Esophagus (tissue), 2 donors: ENCODE data around the gene RNF150. TPM values are rescaled to one million over a fixed set of nuclear protein-coding genes. Genes with fewer than 3 reads are reported as not detected.
"Not testable (repeated sequence)": the region's sequence is repeated elsewhere in the genome, so short reads cannot be mapped to it uniquely, and the experiment has no call there.

Experiments
- H3K27ac ChIP-seq, 2 donors: one replicate each; pipeline ENCODE4 v1.5.1; 2013; ENCODE audit warnings: low read depth in 2 of 2, mild to moderate bottlenecking in 2 of 2, inconsistent platforms in 1 of 2, low read length in 1 of 2, moderate library complexity in 1 of 2
- H3K27me3 ChIP-seq, 2 donors: one replicate each; pipeline ENCODE4 v1.6.1; 2013; ENCODE audit warnings: low read length in 2 of 2, control low read depth in 1 of 2, mild to moderate bottlenecking in 1 of 2; ENCODE audit not compliant: insufficient read depth in 2 of 2, control insufficient read depth in 1 of 2
- H3K36me3 ChIP-seq, 2 donors: one replicate each; pipeline ENCODE4 v1.6.1; 2013; ENCODE audit warnings: low read length in 1 of 2; ENCODE audit not compliant: control insufficient read depth in 2 of 2, insufficient read depth in 2 of 2
- H3K4me1 ChIP-seq, 2 donors: one replicate each; pipeline ENCODE4 v1.6.1; 2013; ENCODE audit warnings: low read length in 1 of 2; ENCODE audit not compliant: control insufficient read depth in 2 of 2, insufficient read depth in 2 of 2
- H3K4me3 ChIP-seq, 2 donors: one replicate each; pipeline ENCODE4 v1.5.1; 2013; ENCODE audit warnings: low read length in 2 of 2, mild to moderate bottlenecking in 2 of 2, low read depth in 1 of 2, moderate library complexity in 1 of 2
- H3K9me3 ChIP-seq, 2 donors: one replicate each; pipeline ENCODE4 v1.6.1; 2013; ENCODE audit warnings: mild to moderate bottlenecking in 2 of 2, low read depth in 1 of 2, low read length in 1 of 2, moderate library complexity in 1 of 2; ENCODE audit not compliant: control insufficient read depth in 2 of 2, insufficient read depth in 1 of 2
- WGBS, 2 donors: extraction: QIAGEN DNeasy Blood & Tissue Kit; methylation state at CpG; one replicate each; pipeline ENCODE4 v1.1.7; 2013; 5-methylcytosine and 5-hydroxymethylcytosine counted together
- polyA plus RNA-seq, 2 donors: library from polyadenylated mRNA; stranded (reverse); fragments of 200-250 nt; gene quantifications; one replicate each; pipeline ENCODE4 v1.2.3, GENCODE V29; 2013
- donor health status: healthy with polysubstance abuse.
- donor health status: Bipolar disorder and iron deficiency.

RNF150 gene
- polyA plus RNA-seq, 2 donors, result 0.41 to 0.87 TPM

- Histone ChIP-seq H3K9me3 (no peaks in the 10 kb centered on the region), H3K36me3 (no peaks in the 10 kb centered on the region), H3K27me3 (no peaks in the 10 kb centered on the region), H3K4me3 (no peak overlapping the region), H3K4me1 (no peaks in the 10 kb centered on the region), H3K27ac (peak overlapping the region; percentile 43 to 54)
- WGBS, 2 donors, result 30 to 39% methylated on average over 4 of the region's 4 CpGs
These were observed 293.1 kb downstream of the RNF150 start for GRCh38 chr4:140839888-140840790.

GRCh38 chr4:140839406-140839805 is 293.9 kb downstream of the RNF150 start:
- Histone ChIP-seq H3K36me3 (no peaks in the 10 kb centered on the region), H3K4me1 (no peaks in the 10 kb centered on the region), H3K9me3 (no peaks in the 10 kb centered on the region), H3K4me3 (no peak overlapping the region), H3K27ac (peak overlapping the region in 1 of 2 donors; percentile 45), H3K27me3 (no peaks in the 10 kb centered on the region)
- 70 to 74% methylated on average over 4 of the region's 4 CpGs for WGBS, 2 donors

DNA sequence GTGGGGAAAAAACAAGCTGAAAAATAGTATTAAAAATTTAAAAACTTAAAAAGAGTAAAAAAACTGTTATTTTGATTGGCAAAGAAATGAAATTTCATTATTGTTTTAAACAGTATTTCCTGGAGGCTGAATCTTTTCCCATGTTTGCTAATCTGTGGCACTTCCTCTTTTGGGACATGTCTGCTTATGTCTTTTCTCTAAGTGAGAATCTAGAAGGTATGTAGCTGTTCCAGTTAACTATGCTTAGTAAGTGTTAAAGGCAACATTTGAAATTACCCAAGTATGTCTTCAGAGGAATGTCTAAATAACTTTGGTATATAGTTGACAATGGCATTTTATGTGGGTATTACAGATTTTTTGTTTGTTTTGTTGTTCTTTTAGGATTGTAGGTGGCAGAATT is 295.5 kb downstream of the RNF150 start:
- Histone ChIP-seq H3K9me3 (no peaks in the 10 kb centered on the region), H3K4me3 (no peak overlapping the region), H3K4me1 (no peaks in the 10 kb centered on the region), H3K27ac (no peak overlapping the region), H3K27me3 (no peaks in the 10 kb centered on the region), H3K36me3 (no peaks in the 10 kb centered on the region)

DNA sequence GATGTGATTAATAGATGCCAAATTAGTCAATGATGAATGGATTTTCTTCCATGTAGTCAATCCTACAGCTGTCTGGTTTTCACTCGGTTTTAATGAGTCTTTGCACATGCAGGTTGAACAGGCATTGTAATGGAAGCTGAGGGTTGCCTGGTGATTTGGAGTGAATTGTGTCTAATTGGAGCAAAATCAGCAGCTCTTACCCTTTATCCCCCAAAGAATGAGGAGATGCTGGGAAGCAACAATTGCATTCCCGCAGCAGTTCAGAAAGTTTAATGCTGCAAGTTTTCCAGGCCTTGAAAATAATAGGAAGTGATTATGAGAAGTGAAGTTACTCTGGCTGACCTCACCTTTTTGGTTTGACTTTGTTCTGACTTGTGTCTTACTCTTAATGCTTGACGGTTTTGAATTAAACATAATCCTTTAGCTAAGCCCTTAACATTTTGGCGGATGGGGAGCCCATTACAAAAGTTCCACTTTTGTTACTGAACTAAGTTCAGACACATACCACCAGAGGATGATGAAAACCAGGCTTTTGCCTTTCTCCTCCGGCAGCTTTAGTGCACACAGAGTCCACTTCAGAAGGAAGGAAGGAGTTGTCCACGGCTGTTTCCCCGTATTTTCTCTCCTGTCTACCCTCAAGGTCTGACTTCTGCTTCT is 298.3 kb downstream of the RNF150 start:
- no peaks in the 10 kb centered on the region for H3K36me3 ChIP-seq
- H3K4me3 ChIP-seq, result no peak overlapping the region
- H3K4me1 ChIP-seq, result no peaks in the 10 kb centered on the region
- 25 to 43% methylated on average over 7 of the region's 7 CpGs for WGBS, 2 donors
- H3K27me3 ChIP-seq, result no peaks in the 10 kb centered on the region
- H3K27ac ChIP-seq, result peak overlapping the region in 1 of 2 donors; percentile 68
- H3K9me3 ChIP-seq, result no peaks in the 10 kb centered on the region

DNA sequence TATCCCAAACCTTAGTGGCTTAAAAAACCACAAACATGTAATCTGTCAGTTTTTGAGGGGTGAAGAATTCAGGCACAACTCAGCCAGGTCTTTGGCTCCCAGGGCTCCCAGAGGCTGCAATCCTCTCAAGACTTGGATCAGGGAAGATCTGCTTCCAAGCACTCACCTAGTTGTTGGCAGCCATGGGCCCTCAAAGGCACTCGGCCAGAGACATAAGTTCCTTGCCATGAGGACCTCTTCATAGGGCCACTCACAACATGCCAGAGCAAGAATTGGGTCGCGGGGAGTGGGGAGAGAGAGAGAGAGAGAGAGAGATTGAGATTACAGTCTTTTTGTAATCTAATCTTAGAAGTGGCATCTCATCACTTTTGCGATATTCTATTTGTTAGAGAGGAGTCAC is 300.0 kb downstream of the RNF150 start:
- Histone ChIP-seq H3K9me3 (no peaks in the 10 kb centered on the region), H3K4me1 (no peaks in the 10 kb centered on the region), H3K36me3 (no peaks in the 10 kb centered on the region), H3K4me3 (no peak overlapping the region), H3K27me3 (no peaks in the 10 kb centered on the region), H3K27ac (no peak overlapping the region)
- WGBS, 2 donors, result 62 to 69% methylated on average over 4 of the region's 4 CpGs

DNA sequence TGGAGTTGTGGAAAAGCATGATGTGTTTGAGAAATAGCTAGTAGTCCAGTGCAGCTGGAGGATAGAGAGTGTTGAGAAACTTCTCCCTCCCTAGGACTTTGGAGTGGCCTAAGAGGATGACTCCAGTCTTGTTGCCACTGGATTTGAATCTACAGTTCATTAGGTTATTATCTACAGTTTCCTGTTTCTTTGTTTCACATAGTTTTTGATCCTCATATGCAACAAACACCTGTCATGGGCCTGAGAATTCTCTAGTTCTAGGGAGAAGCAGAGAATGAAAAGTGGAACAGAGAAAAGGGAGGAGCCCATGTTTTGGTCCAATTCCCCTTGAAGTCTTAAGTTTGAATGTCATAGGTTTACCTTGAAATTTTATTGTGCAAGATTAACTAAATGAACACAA is 303.4 kb downstream of the RNF150 start:
- Histone ChIP-seq H3K4me1 (no peaks in the 10 kb centered on the region), H3K9me3 (no peaks in the 10 kb centered on the region), H3K27me3 (no peaks in the 10 kb centered on the region), H3K4me3 (no peak overlapping the region), H3K27ac (no peak overlapping the region), H3K36me3 (no peaks in the 10 kb centered on the region)

- Histone ChIP-seq H3K36me3 (no peaks in the 10 kb centered on the region), H3K27ac (no peak overlapping the region), H3K27me3 (no peaks in the 10 kb centered on the region), H3K4me1 (no peaks in the 10 kb centered on the region), H3K4me3 (no peak overlapping the region), H3K9me3 (no peaks in the 10 kb centered on the region)
- WGBS, 2 donors, result 96 to 98% methylated on average over 2 of the region's 2 CpGs
These were observed 306.6 kb downstream of the RNF150 start for GRCh38 chr4:140826701-140827027.

DNA sequence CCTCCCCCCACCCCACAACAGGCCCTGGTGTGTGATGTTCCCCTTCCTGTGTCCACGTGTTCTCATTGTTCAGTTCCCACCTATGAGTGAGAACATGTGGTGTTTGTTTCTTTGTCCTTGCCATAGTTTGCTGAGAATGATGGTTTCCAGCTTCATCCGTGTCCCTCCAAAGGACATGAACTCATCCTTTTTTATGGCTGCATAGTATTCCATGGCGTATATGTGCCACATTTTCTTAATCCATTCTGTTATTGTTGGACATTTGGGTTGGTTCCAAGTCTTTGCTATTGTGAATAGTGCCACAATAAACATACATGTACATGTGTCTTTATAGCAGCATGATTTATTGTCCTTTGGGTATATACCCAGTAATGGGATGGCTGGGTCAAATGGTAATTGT is 312.7 kb downstream of the RNF150 start:
- not testable (repeated sequence) for H3K9me3 ChIP-seq, H3K4me3 ChIP-seq, H3K27me3 ChIP-seq, H3K27ac ChIP-seq, H3K36me3 ChIP-seq, H3K4me1 ChIP-seq
- 89 to 93% methylated on average over 3 of the region's 3 CpGs for WGBS, 2 donors

GRCh38 chr4:140819610-140820009 is 313.7 kb downstream of the RNF150 start:
- Histone ChIP-seq H3K4me3 (no peak overlapping the region), H3K4me1 (no peaks in the 10 kb centered on the region), H3K9me3 (no peaks in the 10 kb centered on the region), H3K27me3 (no peaks in the 10 kb centered on the region), H3K36me3 (no peaks in the 10 kb centered on the region), H3K27ac (no peak overlapping the region)
- WGBS, 2 donors, result 85 to 95% methylated on average over 1 of the region's 1 CpG

DNA sequence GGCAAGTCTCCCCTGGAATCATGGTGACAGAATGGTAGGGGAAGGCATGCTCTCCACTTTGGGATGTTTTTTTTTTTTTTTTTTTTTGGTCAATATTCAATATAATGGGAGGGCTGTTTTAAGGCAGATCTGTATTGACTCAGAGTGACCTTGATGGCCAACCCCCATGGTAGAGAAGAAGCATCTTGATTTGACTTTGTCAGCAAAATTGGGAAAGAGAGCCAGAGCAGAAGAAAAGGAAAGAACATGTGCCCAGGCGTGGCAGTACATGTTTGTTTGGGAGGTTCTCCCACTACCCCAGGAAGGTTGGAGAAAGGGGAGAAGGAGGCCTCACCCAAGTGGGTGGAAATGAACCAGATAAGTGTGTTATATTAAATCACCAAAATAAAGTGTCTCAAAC is 314.8 kb downstream of the RNF150 start:
- H3K4me3 ChIP-seq, result no peak overlapping the region
- WGBS, 2 donors, result 78 to 88% methylated on average over 1 of the region's 1 CpG
- no peaks in the 10 kb centered on the region for H3K27me3 ChIP-seq
- H3K27ac ChIP-seq, result no peak overlapping the region
- H3K9me3 ChIP-seq, result no peaks in the 10 kb centered on the region
- H3K4me1 ChIP-seq, result no peaks in the 10 kb centered on the region
- H3K36me3 ChIP-seq, result no peaks in the 10 kb centered on the region
